HepG2 (cell line): ENCODE measurements around the gene SNCA. TPM values are rescaled to one million over a fixed set of nuclear protein-coding genes. Genes with fewer than 3 reads are reported as not detected.

Experiments used
- ATAC-seq: fragments of 200-7000 bp; cut with Tn5 transposase; 3 replicates; pipeline ENCODE4 v1.9.1; 2020; ENCODE audit warnings: mild to moderate bottlenecking, moderate library complexity
- BruUV-seq: library from RNA; stranded (reverse); fragments of 400-500 nt; replicated peaks from 2 replicates; lab custom pipeline; 2021; lab: Mats Ljungman, UMichigan
- CTCF ChIA-PET: fragments of 300-600 bp; formaldehyde crosslinking; extraction: SDS; loops from one replicate; lab custom pipeline; 2021; ENCODE audit warnings: low total read pairs, inconsistent platforms, low intra/inter-chr PET ratio; lab: Yijun Ruan, JAX
- POLR2A ChIA-PET: fragments of 350-600 bp; sonication (Branson Sonifier 250); formaldehyde crosslinking; loops from one replicate; lab custom pipeline; 2020; ENCODE audit warnings: antibody characterized with exemption, inconsistent platforms; lab: Yijun Ruan, JAX
- DNase-seq: peaks from one replicate; pipeline ENCODE4 v3.0.0-alpha.2; 2015; ENCODE audit warnings: low spot score
- FAIRE-seq: peaks from 3 replicates; lab custom pipeline; 2011; peaks lifted over from hg19 to GRCh38; lab: Jason Lieb, UNC
- H2AFZ ChIP-seq: one replicate; pipeline ENCODE4 v1.6.1; 2011; ENCODE audit warnings: low read length, inconsistent platforms
- H3K27ac ChIP-seq: fragments of 300-600 bp; 3 replicates; pipeline ENCODE4 v1.8.0; 2011; ENCODE audit warnings: mixed run types, mild to moderate bottlenecking, mixed read lengths, low read length, inconsistent platforms; ENCODE audit not compliant: insufficient read depth; ENCODE audit errors: extremely low read length
- H3K27me3 ChIP-seq, 2 experiments: fragments of 200-600 bp in 1 of 2; 2 replicates in 1 of 2; 3 replicates in 1 of 2; pipeline versions ENCODE4 v1.6.0 to v1.8.0; 2011; ENCODE audit warnings: low read length in 2 of 2, mild to moderate bottlenecking in 2 of 2, moderate library complexity in 2 of 2, inconsistent platforms in 1 of 2; ENCODE audit not compliant: insufficient read depth in 2 of 2, control insufficient read depth in 1 of 2
- H3K36me3 ChIP-seq, 2 experiments: fragments of 200-600 bp in 1 of 2; replicated peaks in 1 of 2; 2 replicates in 1 of 2; 3 replicates in 1 of 2; pipeline versions ENCODE4 v1.5.1 to v1.8.0; 2011; ENCODE audit warnings: low read length in 2 of 2, inconsistent platforms in 1 of 2; ENCODE audit not compliant: insufficient read depth in 2 of 2, control insufficient read depth in 1 of 2
- H3K4me1 ChIP-seq: 2 replicates; pipeline ENCODE4 v1.5.1; 2012; ENCODE audit warnings: low read length, inconsistent platforms; ENCODE audit not compliant: insufficient read depth
- H3K4me2 ChIP-seq: 2 replicates; pipeline ENCODE4 v1.6.0; 2011; ENCODE audit warnings: low read depth, low read length, inconsistent platforms
- H3K4me3 ChIP-seq, 3 experiments: fragments of 200-600 bp in 1 of 3; sonication (generic), shearing (Covaris generic) in 1 of 3; replicated peaks in 1 of 3; 2 replicates each; pipeline ENCODE4 v1.5.1; 2011 to 2016; ENCODE audit warnings: low read length in 3 of 3, inconsistent platforms in 2 of 3, low read depth in 2 of 3, mild to moderate bottlenecking in 2 of 3, control low read depth in 1 of 3, mixed read lengths in 1 of 3; ENCODE audit not compliant: insufficient read depth in 1 of 3
- H3K79me2 ChIP-seq: one replicate; pipeline ENCODE4 v1.6.1; 2011; ENCODE audit warnings: low read length, inconsistent platforms; ENCODE audit not compliant: insufficient read depth
- H3K9ac ChIP-seq: 2 replicates; pipeline ENCODE4 v1.6.0; 2011; ENCODE audit warnings: mild to moderate bottlenecking, low read depth, low read length, inconsistent platforms; ENCODE audit not compliant: insufficient read depth
- H3K9me3 ChIP-seq: 2 replicates; pipeline ENCODE4 v1.5.1; 2012; ENCODE audit warnings: mild to moderate bottlenecking, low read length
- H4K20me1 ChIP-seq: 2 replicates; pipeline ENCODE4 v1.6.0; 2011; ENCODE audit warnings: inconsistent platforms, mild to moderate bottlenecking, low read length, moderate library complexity; ENCODE audit not compliant: insufficient read depth
- GATAD1 ChIP-seq: IDR thresholded peaks from 2 replicates; pipeline ENCODE4 v1.6.1; 2016; ENCODE audit warnings: missing genetic modification reagents, missing compliant biosample characterization
- PHF20 ChIP-seq: sonication (generic); formaldehyde crosslinking; IDR thresholded peaks from 2 replicates; pipeline ENCODE4 v1.5.0; 2020; ENCODE audit warnings: mild to moderate bottlenecking, missing genetic modification reagents
- TAF1 ChIP-seq: sonication (generic); formaldehyde crosslinking; IDR thresholded peaks from 2 replicates; pipeline ENCODE4 v1.4.0; 2020; ENCODE audit warnings: missing genetic modification reagents
- ZNF274 ChIP-seq: sonication (generic); formaldehyde crosslinking; IDR thresholded peaks from 2 replicates; pipeline ENCODE4 v1.5.1; 2020; ENCODE audit warnings: mild to moderate bottlenecking, missing genetic modification reagents
- ZNF468 ChIP-seq: sonication (generic); formaldehyde crosslinking; IDR thresholded peaks from 2 replicates; pipeline ENCODE4 v1.8.0; 2022; ENCODE audit warnings: mild to moderate bottlenecking, moderate library complexity, missing genetic modification reagents
- ZNF546 ChIP-seq: sonication (generic); formaldehyde crosslinking; conservative IDR thresholded peaks from 2 replicates; pipeline ENCODE4 v1.8.1; 2023; ENCODE audit warnings: mild to moderate bottlenecking, missing genetic modification reagents
- ZNF567 ChIP-seq: sonication (generic); formaldehyde crosslinking; IDR thresholded peaks from 2 replicates; pipeline ENCODE4 v1.8.1; 2023; ENCODE audit warnings: mild to moderate bottlenecking, missing genetic modification reagents, borderline replicate concordance
- WGBS: methylation state at CpG from one replicate; pipeline ENCODE4 v1.1.6; 2017; ENCODE audit warnings: low lambda C conversion rate; 5-methylcytosine and 5-hydroxymethylcytosine counted together
- in situ Hi-C: cut with HindIII; loops from 2 replicates; pipeline ENCODE4 v1.10.0; 2017; ENCODE audit warnings: low pct_unique_long_range_greater_than_20kb; ENCODE audit not compliant: extremely low pct_ligation_motif_present
- intact Hi-C: fragments of 100-400 bp; cut with micrococcal nuclease; formaldehyde crosslinking; loops from one replicate; pipeline ENCODE4 v1.10.0; 2022; ENCODE audit not compliant: unreplicated experiment
- polyA plus RNA-seq, 8 experiments: library from polyadenylated mRNA; depleted of rRNA in 3 of 8; stranded (reverse) in 7 of 8; unstranded in 1 of 8; fragments of >200 nt; fragmentation: Illumina TruSeq in 4 of 8; extraction: Trizol in 4 of 8; gene quantifications; 2 replicates each; pipeline versions ENCODE4 v1.2.1 to v1.2.3, GENCODE V29; 2011 to 2016; ENCODE audit warnings: low read depth in 4 of 8, missing spikeins in 1 of 8, mixed read lengths in 1 of 8; ENCODE audit not compliant: insufficient read depth in 1 of 8
- total RNA-seq, 5 experiments: library from RNA; depleted of rRNA; stranded (reverse); fragments of >200 nt; fragmentation: Illumina TruSeq; extraction: Trizol; gene quantifications; 2 replicates each; pipeline ENCODE4 v1.2.3, GENCODE V29; 2016; ENCODE audit warnings: low read depth in 1 of 5
- TF ChIP-seq, protein P1 (sequence below): sonication (generic); formaldehyde crosslinking; IDR thresholded peaks from 2 replicates; pipeline ENCODE4 v1.4.0; 2020; ENCODE audit warnings: missing genetic modification reagents
- TF ChIP-seq, protein P2 (sequence below): sonication (generic); formaldehyde crosslinking; IDR thresholded peaks from 2 replicates; pipeline ENCODE4 v1.5.1; 2020; ENCODE audit warnings: mild to moderate bottlenecking, missing genetic modification reagents, moderate library complexity

The SNCA gene
- total and polyA plus RNA-seq, 2 of the 13 experiments (the other 11 are each of a cell fraction or from before 2014, with no cell fraction given) = not detected

DNA sequence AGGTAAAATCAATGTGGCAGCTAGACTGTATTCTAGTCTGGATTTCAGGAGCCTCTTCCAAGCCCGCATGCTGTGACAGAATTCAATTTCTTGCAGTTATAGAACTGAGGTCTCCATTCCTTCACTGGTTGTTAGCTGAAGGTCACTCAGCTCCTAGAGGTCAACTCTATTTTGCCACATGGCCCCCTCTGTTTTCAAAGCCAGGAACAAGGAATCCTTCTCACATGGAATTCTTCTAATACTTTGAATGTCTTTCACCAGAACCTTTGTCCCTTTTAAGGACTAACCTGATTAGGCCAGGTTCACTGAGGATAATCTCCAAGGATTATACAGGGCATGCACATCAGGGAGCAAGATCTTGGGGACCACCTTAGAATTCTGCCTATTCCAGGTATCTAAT lies 34.2 kb upstream of the SNCA start:
- no peak for DNase-seq
- Histone ChIP-seq H2AFZ (no peak overlapping the region), H3K27ac (no peak overlapping the region), H3K9me3 (no peaks in the 10 kb centered on the region), H3K4me2 (no peak overlapping the region), H4K20me1 (no peaks in the 10 kb centered on the region), H3K27me3 (no peaks in the 10 kb centered on the region), H3K9ac (no peak overlapping the region), H3K4me3 (no peak overlapping the region), H3K4me1 (no peaks in the 10 kb centered on the region), H3K36me3 (no peaks in the 10 kb centered on the region)
- in situ Hi-C loops = loop anchor here (10.0 kb wide), 1 partner anchor 216 kb away; no protein-coding TSS in a partner anchor
- intact Hi-C loops = no loop called here
- ATAC-seq = no peak
- no TSS peak for BruUV-seq
- no peak for FAIRE-seq
- 0% methylated on average over 1 of the region's 1 CpG for WGBS
- ChIA-PET POLR2A (no interaction called here), CTCF (no interaction called here)
- no peak for TF ChIP-seq ZNF567 (CRISPR knock-in tag)
- no peak for TF ChIP-seq TAF1
- no peak for TF ChIP-seq ZNF468
- TF ChIP-seq, protein P1, sequence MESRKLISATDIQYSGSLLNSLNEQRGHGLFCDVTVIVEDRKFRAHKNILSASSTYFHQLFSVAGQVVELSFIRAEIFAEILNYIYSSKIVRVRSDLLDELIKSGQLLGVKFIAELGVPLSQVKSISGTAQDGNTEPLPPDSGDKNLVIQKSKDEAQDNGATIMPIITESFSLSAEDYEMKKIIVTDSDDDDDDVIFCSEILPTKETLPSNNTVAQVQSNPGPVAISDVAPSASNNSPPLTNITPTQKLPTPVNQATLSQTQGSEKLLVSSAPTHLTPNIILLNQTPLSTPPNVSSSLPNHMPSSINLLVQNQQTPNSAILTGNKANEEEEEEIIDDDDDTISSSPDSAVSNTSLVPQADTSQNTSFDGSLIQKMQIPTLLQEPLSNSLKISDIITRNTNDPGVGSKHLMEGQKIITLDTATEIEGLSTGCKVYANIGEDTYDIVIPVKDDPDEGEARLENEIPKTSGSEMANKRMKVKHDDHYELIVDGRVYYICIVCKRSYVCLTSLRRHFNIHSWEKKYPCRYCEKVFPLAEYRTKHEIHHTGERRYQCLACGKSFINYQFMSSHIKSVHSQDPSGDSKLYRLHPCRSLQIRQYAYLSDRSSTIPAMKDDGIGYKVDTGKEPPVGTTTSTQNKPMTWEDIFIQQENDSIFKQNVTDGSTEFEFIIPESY (CRISPR knock-in tag) = no peak
- TF ChIP-seq GATAD1 = no peak
- TF ChIP-seq PHF20 (CRISPR knock-in tag) = no peak
- no peak for TF ChIP-seq ZNF546 (CRISPR knock-in tag)
- TF ChIP-seq, protein P2, sequence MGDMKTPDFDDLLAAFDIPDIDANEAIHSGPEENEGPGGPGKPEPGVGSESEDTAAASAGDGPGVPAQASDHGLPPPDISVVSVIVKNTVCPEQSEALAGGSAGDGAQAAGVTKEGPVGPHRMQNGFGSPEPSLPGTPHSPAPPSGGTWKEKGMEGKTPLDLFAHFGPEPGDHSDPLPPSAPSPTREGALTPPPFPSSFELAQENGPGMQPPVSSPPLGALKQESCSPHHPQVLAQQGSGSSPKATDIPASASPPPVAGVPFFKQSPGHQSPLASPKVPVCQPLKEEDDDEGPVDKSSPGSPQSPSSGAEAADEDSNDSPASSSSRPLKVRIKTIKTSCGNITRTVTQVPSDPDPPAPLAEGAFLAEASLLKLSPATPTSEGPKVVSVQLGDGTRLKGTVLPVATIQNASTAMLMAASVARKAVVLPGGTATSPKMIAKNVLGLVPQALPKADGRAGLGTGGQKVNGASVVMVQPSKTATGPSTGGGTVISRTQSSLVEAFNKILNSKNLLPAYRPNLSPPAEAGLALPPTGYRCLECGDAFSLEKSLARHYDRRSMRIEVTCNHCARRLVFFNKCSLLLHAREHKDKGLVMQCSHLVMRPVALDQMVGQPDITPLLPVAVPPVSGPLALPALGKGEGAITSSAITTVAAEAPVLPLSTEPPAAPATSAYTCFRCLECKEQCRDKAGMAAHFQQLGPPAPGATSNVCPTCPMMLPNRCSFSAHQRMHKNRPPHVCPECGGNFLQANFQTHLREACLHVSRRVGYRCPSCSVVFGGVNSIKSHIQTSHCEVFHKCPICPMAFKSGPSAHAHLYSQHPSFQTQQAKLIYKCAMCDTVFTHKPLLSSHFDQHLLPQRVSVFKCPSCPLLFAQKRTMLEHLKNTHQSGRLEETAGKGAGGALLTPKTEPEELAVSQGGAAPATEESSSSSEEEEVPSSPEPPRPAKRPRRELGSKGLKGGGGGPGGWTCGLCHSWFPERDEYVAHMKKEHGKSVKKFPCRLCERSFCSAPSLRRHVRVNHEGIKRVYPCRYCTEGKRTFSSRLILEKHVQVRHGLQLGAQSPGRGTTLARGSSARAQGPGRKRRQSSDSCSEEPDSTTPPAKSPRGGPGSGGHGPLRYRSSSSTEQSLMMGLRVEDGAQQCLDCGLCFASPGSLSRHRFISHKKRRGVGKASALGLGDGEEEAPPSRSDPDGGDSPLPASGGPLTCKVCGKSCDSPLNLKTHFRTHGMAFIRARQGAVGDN (CRISPR knock-in tag) = no peak
- no peak for TF ChIP-seq ZNF274 (CRISPR knock-in tag)
- TF ChIP-seq, all 625 proteins: peak for 0
- no peaks in the 10 kb centered on the region for H3K79me2 ChIP-seq
